Breast epithelium (tissue), 3 donors: ENCODE data around the gene NDUFC2.
"Not testable (repeated sequence)": the region's sequence is repeated elsewhere in the genome, so short reads cannot be mapped to it uniquely, and the experiment has no call there.

Experiments used
- CTCF ChIP-seq, 3 donors: fragments of 450-650 bp; IDR thresholded peaks; one replicate each; pipeline ENCODE4 v1.5.1; 2016 to 2017; ENCODE audit warnings: antibody characterized with exemption in 3 of 3, mild to moderate bottlenecking in 3 of 3, moderate library complexity in 3 of 3
- POLR2A ChIP-seq: fragments of 450-650 bp; IDR thresholded peaks from one replicate; pipeline ENCODE4 v1.6.1; 2016; ENCODE audit warnings: antibody characterized with exemption, mild to moderate bottlenecking, moderate library complexity

GRCh38 chr11:78041380-78041719 is 38.3 kb downstream of the NDUFC2 start:
- TF ChIP-seq POLR2A; CTCF (IDR thresholded peaks at IDR 0.05): not testable (repeated sequence)
